HG02759 (cell line): ENCODE results near the gene MBP.
A peak's percentile ranks its signal among the peaks of the same experiment; 100 is the strongest.

ENCODE experiments used
- ATAC-seq: cut with Tn5 transposase; IDR thresholded peaks from one replicate; pipeline ENCODE4 v1.9.1; 2021; ENCODE audit warnings: mild to moderate bottlenecking, moderate library complexity; ENCODE audit not compliant: unreplicated experiment

MBP gene

GRCh38 chr18:77012120-77012519 lies 120.5 kb downstream of the MBP start:
- no peak for ATAC-seq

DNA sequence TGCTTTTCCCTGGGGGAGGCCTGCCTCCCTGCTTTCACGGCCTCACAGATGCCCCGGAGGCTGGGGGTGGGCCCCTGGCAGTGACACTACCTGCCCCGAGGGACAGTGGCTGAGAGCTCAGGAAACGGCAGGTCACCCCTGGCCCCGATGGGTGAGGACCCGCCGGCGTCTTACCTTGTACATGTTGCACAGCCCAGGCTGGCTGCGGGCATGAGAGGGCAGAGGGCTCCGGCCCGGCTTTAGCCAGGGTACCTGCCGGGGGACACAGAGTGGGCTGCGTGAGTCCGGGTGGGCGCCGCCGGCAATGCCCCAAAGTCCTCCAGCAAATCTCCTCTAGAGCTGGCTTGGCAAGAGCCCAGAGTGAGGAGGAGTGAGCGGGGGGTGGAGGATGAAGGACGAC lies 122.9 kb downstream of the MBP start:
- no peak for ATAC-seq

GRCh38 chr18:77008576-77009315 lies 123.8 kb downstream of the MBP start:
- no peak for ATAC-seq

- no peak for ATAC-seq
These were observed 124.6 kb downstream of the MBP start for GRCh38 chr18:77008006-77008405.

DNA sequence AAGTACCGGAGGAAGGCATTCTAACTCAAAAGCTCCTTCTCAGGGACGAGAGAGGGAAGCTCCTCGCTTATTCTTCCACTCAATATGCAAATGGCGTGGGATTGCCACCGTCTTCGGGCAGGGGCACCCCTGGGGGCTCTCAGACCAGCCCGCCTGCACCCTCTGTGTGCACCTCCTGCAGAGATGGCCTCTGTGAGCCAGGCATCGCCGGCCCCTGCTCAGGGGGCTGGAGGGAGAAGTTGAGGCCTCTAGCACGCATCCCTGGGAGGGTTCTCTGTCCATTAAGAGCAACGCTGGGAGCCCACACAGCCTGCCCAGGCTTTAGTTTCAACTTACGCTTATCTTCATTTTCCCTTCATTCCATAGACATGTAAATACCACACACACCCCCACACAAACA lies 125.3 kb downstream of the MBP start:
- no peak for ATAC-seq

GRCh38 chr18:77006305-77007175 lies 126.0 kb downstream of the MBP start:
- no peak for ATAC-seq

GRCh38 chr18:77005651-77006195 lies 126.9 kb downstream of the MBP start:
- no peak for ATAC-seq

DNA sequence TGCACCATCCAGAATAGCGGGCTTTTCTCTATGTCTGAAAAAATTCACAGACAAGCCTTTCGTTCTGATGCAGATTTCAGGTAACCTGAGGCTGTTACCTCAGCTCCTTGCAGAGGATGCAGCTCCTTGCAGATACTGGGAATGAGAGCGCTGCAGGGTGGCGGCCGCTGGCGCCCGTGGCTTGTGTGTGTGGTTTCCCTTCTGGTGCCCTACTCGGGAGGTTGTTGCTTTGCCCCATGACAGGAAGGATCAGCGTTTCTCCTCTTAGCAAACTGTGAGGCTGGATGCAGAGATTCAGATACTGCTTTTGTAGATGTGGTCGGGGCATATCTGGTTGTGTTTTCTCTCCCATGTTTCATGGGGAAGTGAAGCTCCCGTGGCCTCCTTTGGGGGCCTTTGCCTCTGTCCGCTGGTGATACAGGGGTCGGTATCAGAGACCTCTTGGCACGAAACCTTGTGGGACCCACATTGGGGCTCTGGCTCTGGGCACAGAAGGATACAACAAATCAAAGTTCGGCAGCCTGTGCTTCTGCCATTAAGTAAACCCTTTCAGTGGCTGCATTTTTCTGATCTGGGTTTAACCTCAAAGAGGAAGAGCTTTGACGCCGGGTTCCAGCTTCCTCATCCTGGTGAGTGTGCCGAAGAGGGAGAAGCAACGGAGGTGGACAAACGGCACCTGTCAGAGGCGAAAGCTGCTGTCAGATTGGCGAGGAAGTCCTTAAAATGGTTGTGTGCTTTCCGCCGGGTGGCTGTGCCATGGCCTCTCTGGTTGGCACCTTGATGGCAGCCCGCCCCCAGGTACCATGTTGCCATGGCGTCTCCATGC lies 127.8 kb downstream of the MBP start:
- no peak for ATAC-seq

DNA sequence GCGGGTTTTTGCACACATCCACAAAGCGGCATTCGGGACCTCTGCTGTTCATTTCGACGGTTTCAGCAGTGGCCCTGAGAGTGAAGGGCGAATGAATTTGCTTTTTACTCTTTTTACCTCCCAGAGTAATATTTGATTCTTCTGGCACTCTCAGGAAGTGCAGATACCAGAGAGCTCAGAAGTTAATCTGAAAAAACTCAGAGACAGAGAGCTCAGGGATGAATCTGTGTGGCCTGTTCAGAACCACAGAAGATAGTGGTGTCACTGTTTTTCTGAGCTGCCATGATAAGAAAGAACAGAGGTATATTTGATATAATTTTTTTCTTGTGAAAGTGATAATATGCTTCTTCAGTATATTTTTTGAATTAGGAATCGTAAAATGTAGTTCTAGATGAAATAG lies 129.3 kb downstream of the MBP start:
- no peak for ATAC-seq

DNA sequence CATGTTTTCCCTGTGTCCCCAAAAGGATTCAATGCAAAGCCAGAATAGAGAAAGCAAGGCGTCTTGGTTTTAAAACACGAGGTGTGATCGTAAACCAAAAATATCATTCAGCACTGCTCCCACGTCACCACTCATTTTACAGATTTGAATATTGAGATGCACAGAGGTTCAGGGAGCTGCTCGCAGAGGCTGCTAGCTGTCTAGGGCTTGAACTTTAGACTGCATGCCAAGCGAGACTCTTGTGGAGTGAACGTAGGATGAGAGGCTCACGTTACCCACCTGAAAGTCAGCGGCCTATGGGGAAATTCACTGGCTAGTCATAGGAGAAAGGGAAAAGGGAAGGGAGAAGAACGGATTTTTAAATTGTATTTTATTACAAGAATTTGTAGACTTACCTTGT lies 130.1 kb downstream of the MBP start:
- ATAC-seq: no peak

GRCh38 chr18:77001979-77002378 lies 130.6 kb downstream of the MBP start:
- no peak for ATAC-seq

DNA sequence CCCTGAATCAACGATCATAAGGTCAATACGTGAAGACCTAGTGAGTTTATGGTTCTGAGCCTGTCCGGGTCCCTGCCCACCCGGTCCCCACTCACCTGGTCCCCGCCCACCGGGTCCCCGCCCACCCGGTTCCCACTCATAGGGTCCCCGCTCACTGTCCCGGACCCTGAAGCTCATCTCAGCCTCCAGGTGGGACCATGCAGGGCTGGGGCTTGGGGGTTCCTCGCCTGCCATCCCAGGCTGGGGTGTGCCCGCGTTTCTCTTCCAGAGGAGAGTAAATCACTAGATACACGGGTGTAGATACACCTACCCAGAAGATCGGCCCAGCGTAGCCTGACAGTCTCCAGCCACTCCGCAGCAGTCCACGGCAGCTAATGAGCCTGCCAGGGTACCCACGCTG lies 131.5 kb downstream of the MBP start:
- no peak for ATAC-seq

DNA sequence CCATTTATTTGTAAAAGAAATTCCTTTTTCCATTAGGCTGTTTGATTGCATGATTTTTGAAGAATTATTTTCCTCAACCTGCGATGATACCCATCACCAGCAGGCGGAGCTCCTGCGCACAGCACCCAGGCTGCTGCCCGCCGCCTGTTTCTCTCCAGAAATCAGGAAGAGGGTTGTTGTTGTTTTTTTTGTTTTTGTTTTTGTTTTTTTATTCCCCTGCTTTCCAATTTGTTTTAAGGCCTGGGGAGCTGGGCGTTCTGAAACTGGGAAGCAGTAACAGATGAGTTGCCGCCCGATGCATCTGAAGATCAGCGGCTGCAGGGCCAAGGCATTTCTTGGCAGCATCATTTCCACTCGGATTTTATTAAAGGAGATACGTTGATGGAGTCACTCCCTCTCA lies 132.1 kb downstream of the MBP start:
- no peak for ATAC-seq

GRCh38 chr18:76999077-76999476 lies 133.5 kb downstream of the MBP start:
- ATAC-seq: no peak

DNA sequence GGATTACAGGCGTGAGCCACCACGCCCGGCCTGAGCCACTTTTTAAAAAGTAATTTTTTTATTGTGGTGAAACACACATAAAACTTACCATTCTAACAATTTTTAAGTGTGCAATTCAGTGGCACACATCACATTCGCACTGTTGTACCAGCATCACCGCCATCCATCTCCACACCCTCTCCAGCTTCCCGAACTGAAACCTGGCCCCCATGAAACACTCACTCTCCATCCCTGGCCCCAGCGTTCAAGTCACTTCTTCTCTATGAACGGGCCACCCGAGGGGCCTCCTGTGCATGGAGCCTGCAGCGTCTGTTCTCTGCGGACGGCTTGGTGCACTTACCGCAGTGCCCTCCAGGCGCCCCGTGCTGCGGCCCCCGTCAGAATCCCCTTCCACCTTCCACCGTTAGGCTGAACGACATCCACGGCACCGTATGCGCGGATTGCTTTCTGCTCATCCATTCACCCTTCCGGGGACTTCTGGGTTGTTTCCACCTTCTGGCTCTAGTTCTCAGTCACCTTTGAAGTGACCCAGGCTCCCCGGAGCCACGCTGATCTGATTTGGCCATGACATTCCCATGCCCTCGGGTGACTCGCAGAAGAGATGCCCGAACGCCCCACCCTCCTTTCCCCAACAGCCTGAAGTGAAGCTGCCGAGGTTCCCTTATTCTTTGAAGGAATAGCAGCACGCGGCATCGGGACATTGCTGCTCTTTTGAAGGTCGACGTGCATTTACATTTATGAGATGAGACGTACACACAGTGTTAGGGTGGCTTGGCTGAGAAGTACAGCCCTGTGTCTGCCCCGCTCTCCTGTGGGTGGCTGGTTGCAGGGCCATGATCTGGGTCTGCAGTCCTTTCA lies 134.4 kb downstream of the MBP start:
- ATAC-seq: no peak

- no peak for ATAC-seq
These were observed 136.2 kb downstream of the MBP start for GRCh38 chr18:76996429-76996828.

DNA sequence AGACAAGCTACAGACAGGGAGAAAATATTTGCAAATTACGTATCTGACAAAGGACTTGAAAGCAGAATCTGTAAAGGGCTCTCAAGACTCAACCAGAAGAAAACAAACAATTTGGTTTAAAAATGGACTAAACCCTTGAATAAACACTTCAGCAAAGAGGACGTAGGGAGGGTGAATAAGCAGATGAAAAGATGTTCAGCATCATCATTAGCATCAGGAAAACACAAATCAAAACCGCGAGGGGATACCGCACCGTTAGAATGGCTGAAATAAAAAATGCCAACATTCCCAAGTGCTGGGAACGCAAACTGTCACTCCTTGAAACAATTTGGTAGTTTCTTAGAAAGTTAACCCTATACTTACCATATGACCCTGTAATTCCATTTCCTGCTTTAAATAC lies 136.7 kb downstream of the MBP start:
- no peak for ATAC-seq

DNA sequence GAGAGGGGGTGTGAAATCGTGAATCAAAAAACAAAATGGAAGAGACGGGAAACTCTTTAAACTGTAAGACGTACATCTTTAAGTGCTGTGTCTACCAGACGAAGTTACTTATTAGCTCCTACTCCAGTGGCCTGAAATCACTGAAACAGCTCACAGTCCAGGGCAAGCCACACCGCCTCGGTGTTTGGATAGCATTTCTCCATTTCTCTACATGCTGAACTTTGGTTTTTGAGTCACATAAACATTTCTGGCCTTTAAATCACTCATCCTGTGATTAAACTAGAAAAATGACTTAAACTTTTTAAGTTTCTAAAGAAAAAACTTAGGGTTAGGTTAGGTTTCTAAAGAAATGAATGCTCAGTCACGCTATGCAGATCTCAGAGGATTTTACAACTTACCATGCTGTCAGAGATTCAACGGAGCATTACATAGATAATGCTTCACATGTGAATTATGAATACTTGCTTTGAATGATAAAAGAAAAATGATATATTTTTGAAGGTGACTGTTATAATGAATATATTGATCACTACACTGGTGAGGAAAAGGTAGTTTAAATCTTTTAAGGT lies 138.4 kb downstream of the MBP start:
- ATAC-seq: peak; percentile 48

DNA sequence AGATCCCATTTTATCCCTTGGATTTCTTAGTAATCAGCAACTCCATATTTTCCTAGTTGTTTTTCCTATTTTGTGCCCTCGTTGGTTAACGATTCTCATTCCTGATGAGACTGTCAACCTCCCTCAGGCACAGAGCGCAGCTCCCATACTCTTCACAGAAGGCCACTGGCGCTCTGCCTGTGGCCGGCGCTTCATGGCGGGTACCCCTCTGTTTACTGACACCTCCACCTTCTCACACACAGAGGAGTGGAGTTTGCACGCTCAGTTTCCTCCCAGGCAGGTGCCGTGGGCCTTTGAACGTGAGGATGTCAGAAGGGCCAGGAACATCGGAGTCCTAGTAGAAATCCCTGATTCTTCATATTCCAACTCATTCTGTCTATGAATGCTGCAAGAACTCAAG lies 139.0 kb downstream of the MBP start:
- ATAC-seq: no peak

DNA sequence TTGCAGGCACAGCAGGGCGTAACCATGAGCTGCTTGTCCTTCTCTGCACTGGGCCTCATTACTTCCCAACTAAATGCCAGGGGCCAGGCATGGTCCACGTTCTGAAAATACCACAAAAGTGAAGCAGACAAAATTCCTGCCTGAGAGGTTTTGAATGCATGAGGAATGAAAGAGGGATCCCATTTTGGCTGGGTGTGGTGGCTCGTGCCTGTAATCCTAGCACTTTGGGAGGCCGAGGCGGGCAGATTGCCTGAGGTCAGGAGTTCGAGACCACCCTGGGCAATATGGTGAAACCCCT lies 139.5 kb downstream of the MBP start:
- no peak for ATAC-seq
